HepG2 (cell line): ENCODE measurements around the gene PLEKHN1. TPM values are rescaled to one million over a fixed set of nuclear protein-coding genes. Genes with fewer than 3 reads are reported as not detected.

Experiments
- CAMTA2 ChIP-seq: sonication (generic); formaldehyde crosslinking; IDR thresholded peaks from 2 replicates; pipeline ENCODE4 v1.4.0; 2020; ENCODE audit warnings: mild to moderate bottlenecking, missing genetic modification reagents, borderline replicate concordance
- ELK4 ChIP-seq: sonication (generic); formaldehyde crosslinking; IDR thresholded peaks from 2 replicates; pipeline ENCODE4 v1.9.0; 2021; ENCODE audit warnings: missing genetic modification reagents, borderline replicate concordance
- ETV5 ChIP-seq: IDR thresholded peaks from 2 replicates; pipeline ENCODE4 v1.6.1; 2018; ENCODE audit warnings: missing biosample characterization, missing genetic modification reagents, inconsistent platforms, borderline replicate concordance
- GATA4 ChIP-seq: sonication (generic); IDR thresholded peaks from 2 replicates; pipeline ENCODE4 v1.6.1; 2016; ENCODE audit warnings: antibody characterized with exemption, low read depth, borderline replicate concordance
- PRDM15 ChIP-seq: sonication (generic); formaldehyde crosslinking; IDR thresholded peaks from 2 replicates; pipeline ENCODE4 v1.4.0; 2020; ENCODE audit warnings: missing genetic modification reagents
- RAD21 ChIP-seq: fragments of 450-650 bp; formaldehyde crosslinking; IDR thresholded peaks from 2 replicates; pipeline ENCODE4 v1.5.0; 2020; ENCODE audit warnings: mild to moderate bottlenecking
- SAP130 ChIP-seq: IDR thresholded peaks from 2 replicates; pipeline ENCODE4 v1.6.1; 2016; ENCODE audit warnings: low read depth
- SIN3A ChIP-seq: IDR thresholded peaks from 2 replicates; pipeline ENCODE4 v1.6.1; 2011; ENCODE audit warnings: low read depth, mild to moderate bottlenecking, control low read depth, low read length, borderline replicate concordance
- ZBTB25 ChIP-seq: IDR thresholded peaks from 2 replicates; pipeline ENCODE4 v1.6.1; 2018; ENCODE audit warnings: missing genetic modification reagents
- ZBTB8A ChIP-seq: sonication (generic); formaldehyde crosslinking; IDR thresholded peaks from 2 replicates; pipeline ENCODE4 v1.4.0; 2020; ENCODE audit warnings: mild to moderate bottlenecking, low read depth, missing genetic modification reagents, borderline replicate concordance
- ZNF446 ChIP-seq: sonication (generic); formaldehyde crosslinking; IDR thresholded peaks from 2 replicates; pipeline ENCODE4 v1.5.0; 2020; ENCODE audit warnings: mild to moderate bottlenecking, missing genetic modification reagents
- ZNF609 ChIP-seq: sonication (generic); formaldehyde crosslinking; IDR thresholded peaks from 2 replicates; pipeline ENCODE4 v1.4.0; 2020; ENCODE audit warnings: mild to moderate bottlenecking, missing genetic modification reagents, borderline replicate concordance
- ZSCAN21 ChIP-seq: sonication (generic); formaldehyde crosslinking; IDR thresholded peaks from 2 replicates; pipeline ENCODE4 v1.8.0; 2022; ENCODE audit warnings: mild to moderate bottlenecking, missing genetic modification reagents, moderate library complexity, borderline replicate concordance
- polyA plus RNA-seq, 8 experiments: library from polyadenylated mRNA; depleted of rRNA in 3 of 8; stranded (reverse) in 7 of 8; unstranded in 1 of 8; fragments of >200 nt; fragmentation: Illumina TruSeq in 4 of 8; extraction: Trizol in 4 of 8; gene quantifications; 2 replicates each; pipeline versions ENCODE4 v1.2.1 to v1.2.3, GENCODE V29; 2011 to 2016; ENCODE audit warnings: low read depth in 4 of 8, missing spikeins in 1 of 8, mixed read lengths in 1 of 8; ENCODE audit not compliant: insufficient read depth in 1 of 8
- total RNA-seq, 5 experiments: library from RNA; depleted of rRNA; stranded (reverse); fragments of >200 nt; fragmentation: Illumina TruSeq; extraction: Trizol; gene quantifications; 2 replicates each; pipeline ENCODE4 v1.2.3, GENCODE V29; 2016; ENCODE audit warnings: low read depth in 1 of 5

The PLEKHN1 gene
- total and polyA plus RNA-seq, 2 of the 13 experiments (the other 11 are each of a cell fraction or from before 2014, with no cell fraction given), result 0.42 to 0.58 TPM

GRCh38 chr1:999725-1000356 is 33.6 kb downstream of the PLEKHN1 start, which contains the start of gene HES4 (continued):
- TF ChIP-seq ZNF609 (CRISPR knock-in tag) (0 out of 2 replicates have a peak, but pooled peaks have one; percentile 19), GATA4 (no peak), SIN3A (0 out of 2 replicates have a peak, but pooled peaks have one; percentile 22), ZNF446 (CRISPR knock-in tag) (0 out of 2 replicates have a peak, but pooled peaks have one; percentile 19), ZBTB25 (CRISPR knock-in tag) (0 out of 2 replicates have a peak, but pooled peaks have one; percentile 96), RAD21 (CRISPR knock-in tag) (peak; percentile 17; the same call in 1 of the 2 replicates), PRDM15 (no peak; the same call in 1 of the 2 replicates), ZBTB8A (CRISPR knock-in tag) (no peak), ELK4 (CRISPR knock-in tag) (no peak), ETV5 (CRISPR knock-in tag) (no peak), SAP130 (CRISPR knock-in tag) (0 out of 2 replicates have a peak, but pooled peaks have one; percentile 46), ZSCAN21 (CRISPR knock-in tag) (0 out of 2 replicates have a peak, but pooled peaks have one; percentile 15), CAMTA2 (CRISPR knock-in tag) (no peak)
